ENCODE measurements around the gene YPEL1. TPM values are rescaled to one million over a fixed set of nuclear protein-coding genes. Genes with fewer than 3 reads are reported as not detected.
A peak's percentile ranks its signal among the peaks of the same experiment; 100 is the strongest.

The YPEL1 gene
- total and polyA plus RNA-seq, 4 donors, result 1.6 to 15.1 (median 3.5) TPM

GRCh38 chr22:21758091-21758864, 22.7 kb upstream of the YPEL1 start:
- Histone ChIP-seq H3K4me1 (ENCODE audit: control insufficient read depth in 5 of 5, insufficient read depth in 5 of 5, low read length in 5 of 5) (peaks cover 0 to 64% (median 23%) of the 10 kb centered on the region in 5 donors), H3K9me3 (ENCODE audit: control insufficient read depth in 4 of 4, insufficient read depth in 3 of 4, low read length in 3 of 4) (no peaks in the 10 kb centered on the region), H3K4me3 (no peak overlapping the region), H3K9ac (ENCODE audit: insufficient read depth in 1 of 2, low read length in 2 of 2) (no peak overlapping the region), H3K36me3 (ENCODE audit: control insufficient read depth in 4 of 4, insufficient read depth in 4 of 4, low read length in 4 of 4) (peaks cover 0 to 21% (median 9%) of the 10 kb centered on the region in 4 donors), H3K27me3 (ENCODE audit: control insufficient read depth in 3 of 3, insufficient read depth in 3 of 3, low read length in 2 of 3) (no peaks in the 10 kb centered on the region), H3K27ac (ENCODE audit: low read depth in 1 of 2, low read length in 1 of 2) (no peak overlapping the region)
- TF ChIP-seq CTCF (IDR thresholded peaks at IDR 0.05; ENCODE audit: control extremely low read depth, extremely low read depth), result no peak
- DNase-seq (peak; percentile 40 to 48 (median 42)), ATAC-seq (ENCODE audit: insufficient read depth, low FRiP score) (no peak)
- 87 to 90% methylated on average over 21 of the region's 21 CpGs for WGBS, 2 donors

- no peaks in the 10 kb centered on the region for H3K9me3 ChIP-seq (ENCODE audit: control insufficient read depth in 4 of 4, insufficient read depth in 3 of 4, low read length in 3 of 4)
- peaks cover 0 to 7% (median 0%) of the 10 kb centered on the region in 4 donors for H3K36me3 ChIP-seq (ENCODE audit: control insufficient read depth in 4 of 4, insufficient read depth in 4 of 4, low read length in 4 of 4)
- 42 to 67% methylated on average over 5 of the region's 5 CpGs for WGBS, 2 donors
- H3K9ac ChIP-seq (ENCODE audit: insufficient read depth in 1 of 2, low read length in 2 of 2), result no peak overlapping the region
- DNase-seq (peak in 2 of 3 donors; percentile 38 to 55), ATAC-seq (ENCODE audit: insufficient read depth, low FRiP score) (peak; percentile 50)
- no peak for TF ChIP-seq CTCF (IDR thresholded peaks at IDR 0.05; ENCODE audit: control extremely low read depth, extremely low read depth)
- no peaks in the 10 kb centered on the region for H3K27me3 ChIP-seq (ENCODE audit: control insufficient read depth in 3 of 3, insufficient read depth in 3 of 3, low read length in 2 of 3)
- H3K27ac ChIP-seq (ENCODE audit: low read depth in 1 of 2, low read length in 1 of 2), result no peak overlapping the region
- peaks cover 0 to 64% (median 23%) of the 10 kb centered on the region in 5 donors for H3K4me1 ChIP-seq (ENCODE audit: control insufficient read depth in 5 of 5, insufficient read depth in 5 of 5, low read length in 5 of 5)
- no peak overlapping the region for H3K4me3 ChIP-seq
These were observed 20.3 kb upstream of the YPEL1 start for GRCh38 chr22:21755851-21756284.

- no peaks in the 10 kb centered on the region for H3K9me3 ChIP-seq (ENCODE audit: control insufficient read depth in 4 of 4, insufficient read depth in 3 of 4, low read length in 3 of 4)
- H3K4me3 ChIP-seq, result no peak overlapping the region
- no peak overlapping the region for H3K27ac ChIP-seq (ENCODE audit: low read depth in 1 of 2, low read length in 1 of 2)
- H3K27me3 ChIP-seq (ENCODE audit: control insufficient read depth in 3 of 3, insufficient read depth in 3 of 3, low read length in 2 of 3), result no peaks in the 10 kb centered on the region
- H3K9ac ChIP-seq (ENCODE audit: insufficient read depth in 1 of 2, low read length in 2 of 2), result no peak overlapping the region
- peaks cover 0 to 52% (median 23%) of the 10 kb centered on the region in 5 donors for H3K4me1 ChIP-seq (ENCODE audit: control insufficient read depth in 5 of 5, insufficient read depth in 5 of 5, low read length in 5 of 5)
- 32 to 38% methylated on average over 7 of the region's 7 CpGs for WGBS, 2 donors
- ATAC-seq (ENCODE audit: insufficient read depth, low FRiP score), result peak; percentile 64
- TF ChIP-seq CTCF (IDR thresholded peaks at IDR 0.05; ENCODE audit: control extremely low read depth, extremely low read depth), result no peak
- peak; percentile 63 to 71 (median 66) for DNase-seq
- H3K36me3 ChIP-seq (ENCODE audit: control insufficient read depth in 4 of 4, insufficient read depth in 4 of 4, low read length in 4 of 4), result peaks cover 0 to 7% (median 0%) of the 10 kb centered on the region in 4 donors
These were observed 18.9 kb upstream of the YPEL1 start for GRCh38 chr22:21754523-21754922.

Measured in lung (tissue), 12 donors.